Measurements from ENCODE around the gene VPREB3. TPM values are rescaled to one million over a fixed set of nuclear protein-coding genes. Genes with fewer than 3 reads are reported as not detected.

The VPREB3 gene
- total RNA-seq, 1 experiment from 2014 or later = 0.88 TPM

- intact Hi-C loops (cut with micrococcal nuclease; ENCODE audit: unreplicated experiment) = no loop called here
- ChIA-PET CTCF (no interaction called here), POLR2A (ENCODE audit: low non-redundant PET) (no interaction called here)
- Histone ChIP-seq H3K4me3 (ENCODE audit: low read depth, low read length, poor library complexity, severe bottlenecking) (no peak overlapping the region), H3K27me3 (replicated peaks; ENCODE audit: insufficient read depth, low read depth, low read length, poor library complexity) (no peaks in the 10 kb centered on the region), H3K4me1 (ENCODE audit: insufficient read depth, low read length, poor library complexity, severe bottlenecking) (no peaks in the 10 kb centered on the region), H3K9me3 (ENCODE audit: low read depth, low read length, poor library complexity, severe bottlenecking) (no peaks in the 10 kb centered on the region), H3K36me3 (ENCODE audit: insufficient read depth, low read length, poor library complexity, severe bottlenecking) (peaks cover 32% of the 10 kb centered on the region), H3K27ac (ENCODE audit: low read depth, low read length, poor library complexity, severe bottlenecking) (no peak overlapping the region)
- TF ChIP-seq, protein P1, sequence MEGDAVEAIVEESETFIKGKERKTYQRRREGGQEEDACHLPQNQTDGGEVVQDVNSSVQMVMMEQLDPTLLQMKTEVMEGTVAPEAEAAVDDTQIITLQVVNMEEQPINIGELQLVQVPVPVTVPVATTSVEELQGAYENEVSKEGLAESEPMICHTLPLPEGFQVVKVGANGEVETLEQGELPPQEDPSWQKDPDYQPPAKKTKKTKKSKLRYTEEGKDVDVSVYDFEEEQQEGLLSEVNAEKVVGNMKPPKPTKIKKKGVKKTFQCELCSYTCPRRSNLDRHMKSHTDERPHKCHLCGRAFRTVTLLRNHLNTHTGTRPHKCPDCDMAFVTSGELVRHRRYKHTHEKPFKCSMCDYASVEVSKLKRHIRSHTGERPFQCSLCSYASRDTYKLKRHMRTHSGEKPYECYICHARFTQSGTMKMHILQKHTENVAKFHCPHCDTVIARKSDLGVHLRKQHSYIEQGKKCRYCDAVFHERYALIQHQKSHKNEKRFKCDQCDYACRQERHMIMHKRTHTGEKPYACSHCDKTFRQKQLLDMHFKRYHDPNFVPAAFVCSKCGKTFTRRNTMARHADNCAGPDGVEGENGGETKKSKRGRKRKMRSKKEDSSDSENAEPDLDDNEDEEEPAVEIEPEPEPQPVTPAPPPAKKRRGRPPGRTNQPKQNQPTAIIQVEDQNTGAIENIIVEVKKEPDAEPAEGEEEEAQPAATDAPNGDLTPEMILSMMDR (conservative IDR thresholded peaks at IDR 0.05; ENCODE audit: low read depth, low read length) = no peak
- TF ChIP-seq EZH2 (IDR thresholded peaks at IDR 0.05; ENCODE audit: borderline replicate concordance, low read depth, low read length, poor library complexity, severe bottlenecking) = no peak
- no TSS peak for BruUV-seq (replicated peaks)
- no peak for DNase-seq (ENCODE audit: low spot score)
Observed at GRCh38 chr22:23712256-23712655, 42.0 kb downstream of the VPREB3 start.

DNA sequence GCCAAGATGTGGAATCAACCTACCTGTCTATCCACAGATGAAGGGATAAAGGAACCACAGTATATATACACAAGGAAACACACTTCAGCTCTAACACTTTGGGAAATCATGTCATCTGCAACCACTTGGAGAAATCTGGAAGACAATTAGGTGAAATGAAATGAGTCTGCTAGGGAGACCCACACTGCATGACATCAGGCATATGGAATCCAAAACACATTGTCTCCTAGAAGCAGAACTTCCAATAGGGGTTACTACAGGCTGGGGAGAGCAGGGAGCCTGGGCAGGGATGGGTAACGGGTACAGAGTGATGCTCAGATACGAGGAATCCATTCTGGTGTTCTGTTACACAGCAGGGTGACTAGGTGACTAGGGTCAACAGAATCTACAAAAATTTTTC is 45.1 kb downstream of the VPREB3 start:
- Histone ChIP-seq H3K9me3 (ENCODE audit: low read depth, low read length, poor library complexity, severe bottlenecking) (no peaks in the 10 kb centered on the region), H3K36me3 (ENCODE audit: insufficient read depth, low read length, poor library complexity, severe bottlenecking) (peaks cover 54% of the 10 kb centered on the region), H3K27me3 (replicated peaks; ENCODE audit: insufficient read depth, low read depth, low read length, poor library complexity) (no peaks in the 10 kb centered on the region), H3K27ac (ENCODE audit: low read depth, low read length, poor library complexity, severe bottlenecking) (no peak overlapping the region), H3K4me3 (ENCODE audit: low read depth, low read length, poor library complexity, severe bottlenecking) (no peak overlapping the region), H3K4me1 (ENCODE audit: insufficient read depth, low read length, poor library complexity, severe bottlenecking) (no peaks in the 10 kb centered on the region)
- no TSS peak for BruUV-seq (replicated peaks)
- CTCF ChIA-PET = no interaction called here
- no peak for TF ChIP-seq EZH2 (IDR thresholded peaks at IDR 0.05; ENCODE audit: borderline replicate concordance, low read depth, low read length, poor library complexity, severe bottlenecking)
- TF ChIP-seq, protein P1 (conservative IDR thresholded peaks at IDR 0.05; ENCODE audit: low read depth, low read length) = no peak
- no peak for DNase-seq (ENCODE audit: low spot score)
- intact Hi-C loops (cut with micrococcal nuclease; ENCODE audit: unreplicated experiment) = no loop called here
- POLR2A ChIA-PET (ENCODE audit: low non-redundant PET) = no interaction called here

- Histone ChIP-seq H3K9me3 (ENCODE audit: low read depth, low read length, poor library complexity, severe bottlenecking) (no peaks in the 10 kb centered on the region), H3K27me3 (replicated peaks; ENCODE audit: insufficient read depth, low read depth, low read length, poor library complexity) (no peaks in the 10 kb centered on the region), H3K36me3 (ENCODE audit: insufficient read depth, low read length, poor library complexity, severe bottlenecking) (peaks cover 54% of the 10 kb centered on the region), H3K27ac (ENCODE audit: low read depth, low read length, poor library complexity, severe bottlenecking) (no peak overlapping the region), H3K4me1 (ENCODE audit: insufficient read depth, low read length, poor library complexity, severe bottlenecking) (no peaks in the 10 kb centered on the region), H3K4me3 (ENCODE audit: low read depth, low read length, poor library complexity, severe bottlenecking) (no peak overlapping the region)
- TF ChIP-seq EZH2 (IDR thresholded peaks at IDR 0.05; ENCODE audit: borderline replicate concordance, low read depth, low read length, poor library complexity, severe bottlenecking) = no peak
- TF ChIP-seq, protein P1 (conservative IDR thresholded peaks at IDR 0.05; ENCODE audit: low read depth, low read length) = no peak
- POLR2A ChIA-PET (ENCODE audit: low non-redundant PET) = no interaction called here
- intact Hi-C loops (cut with micrococcal nuclease; ENCODE audit: unreplicated experiment) = no loop called here
- BruUV-seq (replicated peaks) = no TSS peak
- CTCF ChIA-PET = no interaction called here
- no peak for DNase-seq (ENCODE audit: low spot score)
Observed at GRCh38 chr22:23708270-23708669, 46.0 kb downstream of the VPREB3 start.

Measured in A673 (cell line).